ENCODE measurements around the gene BTBD2. TPM values are rescaled to one million over a fixed set of nuclear protein-coding genes. Genes with fewer than 3 reads are reported as not detected.

Gene BTBD2
- total RNA-seq (2014; rRNA removed; shearing (Covaris generic)), result 18.2 and 19.9 TPM in 2 replicates

GRCh38 chr19:2015608-2015950 is at the start of gene BTBD2:
Gene BTBD2, minus strand, starts transcription at chr19:2015714. Its CDS starts 11 bp downstream, at chr19:2015703.
- DNase-seq (ENCODE audit: low read depth), result peak; percentile 71

DNA sequence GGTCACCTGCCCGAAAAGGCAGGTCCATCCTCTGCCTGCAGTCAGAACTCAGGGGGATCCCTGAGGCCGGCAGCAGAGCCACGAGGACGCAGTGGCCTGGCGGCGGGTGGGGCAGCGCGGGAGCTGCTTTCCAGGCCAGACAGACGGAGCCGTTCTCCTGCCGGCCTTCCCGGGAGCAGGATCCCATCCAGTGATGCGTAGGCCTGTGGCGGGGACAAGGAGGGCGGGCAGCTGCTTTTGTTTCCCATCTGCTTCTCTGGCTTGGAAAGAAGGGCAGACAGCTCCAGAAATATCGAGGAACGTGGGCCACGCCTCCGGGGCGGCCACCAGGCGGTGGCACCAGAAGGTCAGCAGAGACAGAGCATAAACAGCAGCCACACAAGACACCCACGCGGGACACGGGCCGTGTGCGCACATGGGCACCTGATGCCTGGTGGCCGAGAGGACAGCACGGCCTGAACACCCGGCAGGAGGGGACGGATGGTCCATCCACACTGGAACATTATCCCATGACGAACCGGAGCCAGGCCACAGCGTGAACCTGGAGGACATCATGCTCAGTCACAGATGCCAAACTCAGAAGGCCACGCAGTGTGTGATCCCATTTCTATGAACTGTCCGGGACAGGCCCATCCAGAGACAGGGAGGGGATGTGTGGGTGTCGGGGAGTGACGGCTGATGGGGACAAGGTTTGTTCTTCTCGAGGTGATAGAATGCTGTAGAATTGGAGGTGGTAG is 49.4 kb upstream of the BTBD2 start:
- no peak for DNase-seq (ENCODE audit: low read depth)

- no peak for DNase-seq (ENCODE audit: low read depth)
Observed at GRCh38 chr19:2064395-2064787, 48.9 kb upstream of the BTBD2 start.

DNA sequence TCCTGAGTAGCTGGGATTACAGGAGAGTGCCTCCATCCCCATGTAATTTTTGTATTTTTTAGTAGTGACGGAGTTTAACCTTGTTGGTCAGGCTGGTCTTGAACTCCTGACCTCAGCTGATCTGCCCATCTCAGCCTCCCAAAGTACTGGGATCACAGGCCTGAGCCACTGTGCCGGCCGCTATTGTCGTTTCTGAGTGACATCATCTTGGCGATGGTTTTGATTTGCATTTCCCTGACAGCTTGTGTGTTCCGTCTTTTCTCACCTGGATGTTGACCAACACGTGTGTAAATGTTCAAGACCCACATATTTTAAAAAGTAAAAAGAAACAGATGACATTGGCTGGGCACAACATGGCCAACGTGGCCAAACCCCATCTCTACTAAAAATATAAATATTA is 48.3 kb upstream of the BTBD2 start:
- no peak for DNase-seq (ENCODE audit: low read depth)

DNA sequence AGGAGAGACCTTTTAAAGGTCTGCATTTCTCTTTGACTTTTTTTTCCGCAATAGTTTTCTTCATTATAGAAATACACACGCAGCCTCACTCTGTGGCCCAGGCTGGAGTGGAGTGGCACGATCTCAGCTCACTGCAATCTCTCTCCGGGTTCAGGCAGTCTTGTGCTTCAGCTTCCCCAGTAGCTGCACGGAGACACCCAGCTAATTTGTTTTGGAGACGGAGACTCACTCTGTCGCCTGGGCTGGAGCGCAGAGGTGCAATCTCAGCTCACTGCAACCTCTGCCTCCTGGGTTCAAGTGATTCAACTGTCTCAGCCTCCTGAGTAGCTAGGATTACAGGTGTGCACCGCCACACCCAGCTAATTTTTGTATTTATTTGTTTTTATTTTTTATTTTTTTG is 47.3 kb upstream of the BTBD2 start:
- no peak for DNase-seq (ENCODE audit: low read depth)

GRCh38 chr19:2062389-2062729 is 46.8 kb upstream of the BTBD2 start:
- no peak for DNase-seq (ENCODE audit: low read depth)

DNA sequence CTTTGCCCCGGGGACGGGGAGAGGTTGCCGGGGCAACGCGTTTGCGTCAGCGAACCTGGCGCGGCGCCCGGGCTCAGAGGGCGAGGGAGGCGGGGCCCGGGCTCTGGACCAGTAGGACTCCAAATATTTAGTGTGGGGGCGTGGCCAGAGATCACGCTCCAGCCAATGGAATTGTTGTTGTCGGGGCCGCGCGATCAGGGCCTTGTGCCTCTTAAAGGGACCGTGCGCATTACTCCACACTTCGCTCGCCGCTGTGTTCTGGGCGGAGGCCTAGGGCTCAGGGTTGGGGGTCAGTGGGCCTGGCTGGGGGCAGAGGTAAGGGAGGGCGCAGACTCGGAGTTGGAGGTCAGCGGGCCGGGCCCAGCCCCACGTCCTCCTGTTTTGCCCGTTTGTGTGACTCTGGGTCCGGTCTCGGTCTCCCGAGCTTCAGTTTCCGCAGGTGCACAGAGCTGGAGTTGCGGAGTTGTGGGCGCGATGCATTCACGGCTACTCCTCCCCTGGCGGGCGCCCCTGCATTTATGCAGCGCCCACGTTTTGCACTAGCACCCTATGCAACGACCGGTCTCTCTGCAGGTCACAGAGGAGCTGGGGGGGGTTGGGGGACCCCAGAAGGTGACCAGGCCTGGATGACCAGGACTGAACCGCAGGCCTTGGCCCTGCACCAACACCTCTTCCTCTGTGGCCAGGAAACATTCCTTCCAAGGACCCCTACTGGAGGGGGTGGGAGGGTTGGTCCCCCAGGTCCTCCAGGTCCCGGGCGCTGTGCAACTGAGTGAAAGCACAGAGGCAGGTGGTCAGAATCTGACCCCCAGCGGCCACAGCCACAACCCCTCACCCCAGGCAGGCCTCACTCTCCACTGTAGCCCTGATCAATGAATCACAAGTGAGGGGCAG is 46.2 kb upstream of the BTBD2 start:
- DNase-seq (ENCODE audit: low read depth), result peak; percentile 99

DNA sequence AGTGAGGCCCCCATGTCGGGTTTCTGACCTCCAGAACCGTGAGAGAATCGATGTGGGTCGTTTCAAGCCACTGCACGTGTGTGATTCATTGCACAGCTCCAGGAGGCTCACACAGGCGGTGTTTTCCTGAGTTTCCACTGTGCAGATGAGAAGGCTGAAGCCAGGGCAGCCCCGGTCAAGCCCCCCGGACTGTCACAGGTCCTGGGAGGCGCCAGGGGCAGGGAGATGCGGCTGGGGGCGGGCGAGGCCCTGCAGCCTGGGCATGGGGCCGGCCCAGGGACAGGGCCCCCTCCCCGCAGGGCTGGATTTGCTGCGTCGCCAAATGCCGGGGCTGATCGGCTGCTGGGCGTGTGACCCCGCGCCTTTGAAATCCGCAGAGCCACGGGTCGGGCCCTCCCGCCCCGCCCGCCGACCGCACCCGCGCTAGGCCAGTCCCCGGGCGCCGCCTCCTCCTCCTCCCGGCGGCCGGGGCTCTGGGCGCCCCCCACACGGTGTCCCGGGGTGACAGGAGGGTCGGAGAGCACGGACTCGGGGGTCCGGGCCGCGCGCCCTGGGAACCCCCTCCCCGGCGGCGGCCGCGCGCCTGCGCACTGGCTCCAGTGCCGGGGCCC is 45.5 kb upstream of the BTBD2 start:
- DNase-seq (ENCODE audit: low read depth), result peak; percentile 74

DNA sequence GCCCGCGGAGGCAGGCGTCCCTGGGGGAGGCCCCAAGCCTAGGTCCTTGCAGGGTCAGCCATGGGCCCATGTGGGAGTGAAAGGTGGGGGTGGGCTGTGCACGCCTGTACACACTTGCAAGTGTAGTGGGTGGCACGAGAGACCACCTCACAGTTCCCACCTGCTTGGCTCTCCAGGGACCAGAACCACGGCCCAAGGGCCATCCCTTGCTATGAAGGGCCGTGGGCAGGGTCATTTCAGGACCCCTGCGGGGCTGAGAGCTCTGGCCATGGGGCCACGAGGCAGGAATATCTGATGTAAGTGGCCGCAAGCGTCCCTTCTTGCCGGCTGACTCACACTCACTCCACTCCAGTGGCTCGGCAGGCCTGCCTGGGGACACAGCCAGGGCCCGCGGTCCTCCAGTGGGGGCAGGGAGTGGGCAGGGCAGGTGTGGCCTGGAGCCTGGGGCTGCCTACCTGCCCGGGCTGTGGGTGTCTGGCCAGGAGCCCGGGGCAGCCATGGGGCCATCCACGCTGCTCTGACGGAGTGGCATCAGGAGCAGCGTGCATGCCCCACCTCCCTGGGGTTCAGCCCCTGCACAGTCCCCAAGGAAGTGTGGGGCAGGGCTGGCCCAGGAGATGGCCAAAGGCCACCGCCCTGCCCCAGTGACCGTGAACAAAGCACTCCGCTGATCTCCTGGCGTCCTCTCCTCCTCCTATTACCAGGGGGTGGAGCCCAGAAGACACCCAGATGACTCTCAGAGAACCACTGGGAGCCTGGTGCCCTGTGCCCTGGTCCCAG is 44.1 kb upstream of the BTBD2 start:
- peak; percentile 72 for DNase-seq (ENCODE audit: low read depth)

GRCh38 chr19:2058570-2059421 is 43.3 kb upstream of the BTBD2 start:
- no peak for DNase-seq (ENCODE audit: low read depth)

DNA sequence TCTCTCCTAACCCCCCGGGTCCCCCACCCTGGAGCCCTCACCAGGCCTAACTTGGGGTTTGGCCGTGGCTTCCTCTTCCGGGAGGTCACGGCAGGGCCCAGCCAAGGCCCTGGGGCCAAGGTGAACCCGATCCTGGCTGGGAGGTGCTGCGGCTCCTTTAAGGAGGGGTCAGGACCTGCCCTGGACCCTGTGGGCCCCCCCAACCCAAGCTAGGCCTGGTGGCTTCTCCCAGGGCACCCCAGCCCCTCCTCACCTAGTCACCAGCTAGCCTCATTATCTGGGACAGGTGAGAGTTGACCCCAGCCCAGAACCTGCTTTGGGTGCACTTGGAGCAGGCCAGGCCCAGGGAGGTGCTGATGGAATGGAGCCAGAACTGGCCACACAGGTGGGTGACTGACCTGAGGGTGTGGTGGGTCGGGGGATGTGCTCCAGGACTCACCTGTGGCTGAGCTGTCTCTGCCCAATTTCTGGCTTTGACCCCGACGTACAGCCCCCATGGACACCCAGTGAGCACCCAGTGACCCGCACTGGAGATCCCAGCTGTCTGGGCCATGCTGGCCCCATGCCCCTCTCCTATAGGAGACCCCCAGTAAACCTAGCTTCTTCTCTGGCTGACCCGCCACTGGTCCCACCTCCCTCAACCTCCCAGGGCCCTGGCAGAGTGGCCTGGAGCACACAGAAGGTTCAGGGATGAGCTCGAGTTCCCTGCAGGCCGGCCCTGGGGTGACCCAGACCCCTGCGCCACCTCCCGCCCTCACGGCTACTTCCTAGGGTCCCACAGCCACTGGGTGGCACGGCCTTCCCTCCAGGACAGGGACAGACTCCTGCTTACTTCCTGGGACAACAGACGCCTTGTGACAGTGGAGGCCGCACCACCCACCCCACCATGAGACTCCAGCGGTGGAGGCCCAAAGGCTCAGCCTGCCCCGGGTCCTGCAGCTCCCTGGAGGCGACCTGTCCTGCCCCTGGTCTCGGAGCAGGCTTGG is 42.3 kb upstream of the BTBD2 start:
- DNase-seq (ENCODE audit: low read depth), result no peak

- DNase-seq (ENCODE audit: low read depth), result no peak
Observed at GRCh38 chr19:2056837-2057192, 41.3 kb upstream of the BTBD2 start.

DNA sequence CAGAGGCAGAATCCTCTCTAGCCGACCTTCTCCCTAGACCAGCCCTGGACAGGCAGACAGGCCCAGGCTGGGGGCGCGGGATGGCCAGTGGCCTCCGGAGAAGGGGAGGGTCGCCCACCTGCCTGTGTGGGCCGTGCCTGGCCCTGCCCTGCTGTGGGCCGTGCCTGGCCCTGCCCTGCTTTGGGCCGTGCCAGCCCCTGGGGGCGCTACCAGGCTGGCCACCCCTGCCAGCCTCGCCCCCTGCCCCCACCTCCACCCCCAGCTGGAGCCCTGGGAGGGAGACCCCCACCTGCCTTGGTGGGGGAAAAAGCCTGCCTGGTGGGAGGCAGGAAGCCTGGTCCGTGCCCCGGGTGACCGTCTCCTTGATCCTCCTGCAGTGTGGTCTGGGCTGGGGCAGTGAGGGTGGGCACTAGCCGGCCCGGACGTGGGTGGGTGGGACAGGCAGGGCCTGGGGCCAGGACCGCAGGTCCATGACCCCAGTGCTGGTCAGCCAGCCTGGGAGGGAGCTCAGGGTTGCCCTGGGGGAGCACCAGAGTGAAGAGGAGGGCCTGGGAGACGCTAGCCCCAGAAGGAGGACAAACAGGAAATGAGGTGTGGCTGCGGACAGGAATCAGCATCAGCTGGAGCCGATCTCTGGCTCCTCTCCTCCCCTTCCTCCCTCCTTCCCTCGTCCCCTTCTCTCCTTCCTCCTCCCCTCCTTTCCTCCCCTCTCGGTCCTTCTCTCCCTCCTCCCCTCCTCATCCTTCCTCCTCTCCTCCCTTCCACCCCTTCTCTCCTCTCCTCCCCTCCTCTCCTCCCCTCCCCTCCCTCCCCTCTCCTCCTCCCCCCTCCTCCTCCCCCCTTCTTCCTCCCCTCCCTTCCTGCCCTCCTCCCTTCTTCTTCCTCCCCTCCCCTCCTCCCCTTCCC is 40.7 kb upstream of the BTBD2 start:
- DNase-seq (ENCODE audit: low read depth), result peak; percentile 79

GRCh38 chr19:2054763-2055162 is 39.2 kb upstream of the BTBD2 start:
- no peak for DNase-seq (ENCODE audit: low read depth)

DNA sequence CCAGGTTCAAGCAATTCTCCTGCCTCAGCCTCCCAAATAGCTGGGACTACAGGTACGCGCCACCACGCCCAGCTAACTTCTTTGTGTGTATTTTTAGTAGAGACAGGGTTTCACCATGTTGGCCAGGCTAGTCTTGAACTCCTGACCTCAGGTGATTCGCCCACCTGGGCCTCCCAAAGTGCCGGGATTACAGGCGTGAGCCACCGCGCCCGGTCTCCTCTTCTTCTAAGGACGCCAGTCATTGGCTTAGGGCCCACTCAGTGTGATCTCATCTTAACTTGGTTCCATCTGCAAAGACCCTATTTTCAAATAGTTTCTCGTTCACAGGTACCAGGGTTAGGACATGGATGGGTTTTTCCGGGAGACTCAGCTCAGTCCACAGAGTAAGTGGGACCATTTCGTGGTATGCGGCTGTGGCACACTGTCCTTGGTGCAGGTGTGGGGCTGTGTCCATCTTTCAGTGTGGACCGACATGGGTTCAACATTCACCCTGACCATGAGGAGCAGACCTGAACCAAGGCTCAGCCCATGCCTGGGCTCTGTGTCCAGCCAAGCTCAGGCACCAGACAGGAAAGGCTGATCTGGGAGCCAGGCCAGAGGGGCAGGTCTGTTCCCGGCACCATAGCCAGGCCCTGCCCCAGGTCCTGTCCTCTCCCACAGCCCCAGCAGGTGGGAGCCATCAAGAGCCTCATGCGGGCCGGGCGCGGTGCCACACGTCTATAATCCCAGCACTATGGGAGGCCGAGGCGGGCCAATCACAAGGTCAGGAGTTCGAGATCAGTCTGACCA is 38.3 kb upstream of the BTBD2 start:
- no peak for DNase-seq (ENCODE audit: low read depth)

- no peak for DNase-seq (ENCODE audit: low read depth)
Observed at GRCh38 chr19:2051773-2052704, 36.5 kb upstream of the BTBD2 start.
